Muscle of arm (tissue), 12 donors: ENCODE results near the gene AHNAK2. TPM values are rescaled to one million over a fixed set of nuclear protein-coding genes. Genes with fewer than 3 reads are reported as not detected.
"Not testable (repeated sequence)": the region's sequence is repeated elsewhere in the genome, so short reads cannot be mapped to it uniquely, and the experiment has no call there.

Experiments
- DNase-seq: peaks from one replicate; pipeline ENCODE4 v3.0.0-alpha.2; 2013
- polyA plus RNA-seq, 12 donors: library from polyadenylated mRNA; unstranded; fragments of 120-200 nt; gene quantifications; one replicate each; pipeline ENCODE4 v1.2.1, GENCODE V29; 2013; ENCODE audit not compliant: insufficient read length in 12 of 12

The AHNAK2 gene
- polyA plus RNA-seq, 12 donors = 6.4 to 35.1 (median 14.8) TPM; not detected in 1

- no peak for DNase-seq
Observed at GRCh38 chr14:104956290-104956890, 21.8 kb downstream of the AHNAK2 start.

- DNase-seq = no peak
Observed at GRCh38 chr14:104955396-104955770, 22.8 kb downstream of the AHNAK2 start.

DNA sequence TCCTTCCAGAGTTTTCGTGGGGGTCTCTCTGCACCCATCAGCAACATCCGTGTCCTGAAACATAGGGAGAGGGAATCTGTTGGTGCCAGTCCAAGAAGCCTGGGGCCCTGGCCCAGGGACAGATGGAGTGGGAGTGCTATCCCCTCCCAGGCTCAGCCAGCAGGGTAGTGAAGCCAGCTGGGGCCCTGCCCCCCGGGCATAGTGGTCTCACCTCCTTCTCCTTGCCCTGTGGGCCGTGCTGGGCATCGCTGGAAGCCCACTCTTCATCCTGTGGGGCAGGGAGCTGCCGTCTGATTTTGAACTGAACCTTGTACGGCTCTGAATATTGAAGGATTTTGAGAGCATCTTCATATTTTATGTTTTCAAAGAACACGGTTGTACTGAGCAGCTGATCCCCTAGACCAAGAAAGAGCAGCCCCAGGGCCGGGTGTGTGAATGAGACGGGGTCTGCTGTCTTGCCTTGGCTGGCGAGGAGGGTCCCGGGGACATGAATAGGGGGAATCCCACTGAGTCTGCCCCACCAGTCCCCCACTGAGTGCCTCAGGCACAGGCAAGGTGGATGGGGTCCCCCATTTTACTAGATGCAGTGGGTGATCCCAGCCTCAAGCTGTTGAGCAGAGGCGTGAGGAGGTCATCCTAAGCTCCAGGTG lies 23.3 kb downstream of the AHNAK2 start:
- no peak for DNase-seq

GRCh38 chr14:104953896-104954656 lies 24.1 kb downstream of the AHNAK2 start:
- no peak for DNase-seq

GRCh38 chr14:104953097-104953496 lies 25.1 kb downstream of the AHNAK2 start:
- no peak for DNase-seq

GRCh38 chr14:104951863-104952657 lies 26.1 kb downstream of the AHNAK2 start:
- DNase-seq = not testable (repeated sequence)

DNA sequence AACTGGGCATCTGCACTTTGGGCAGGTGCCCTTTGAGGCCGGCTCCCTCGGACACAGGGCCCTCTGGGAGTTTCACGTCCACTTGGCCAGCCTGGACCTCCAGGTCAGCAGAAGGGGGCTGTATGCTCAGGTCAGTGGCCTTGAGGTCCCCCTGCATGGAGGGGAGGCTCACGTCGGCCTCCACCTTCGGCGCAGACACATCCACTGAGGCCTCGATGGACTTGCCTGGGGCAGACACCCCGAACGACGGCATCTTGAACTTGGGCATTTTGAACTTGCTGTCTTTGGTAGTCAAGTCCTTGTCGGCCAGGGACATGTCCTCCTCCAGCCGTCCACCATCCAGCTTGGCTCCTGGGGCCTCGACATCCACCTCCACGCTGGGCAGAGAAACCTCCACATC lies 27.5 kb downstream of the AHNAK2 start:
- DNase-seq = not testable (repeated sequence)

DNA sequence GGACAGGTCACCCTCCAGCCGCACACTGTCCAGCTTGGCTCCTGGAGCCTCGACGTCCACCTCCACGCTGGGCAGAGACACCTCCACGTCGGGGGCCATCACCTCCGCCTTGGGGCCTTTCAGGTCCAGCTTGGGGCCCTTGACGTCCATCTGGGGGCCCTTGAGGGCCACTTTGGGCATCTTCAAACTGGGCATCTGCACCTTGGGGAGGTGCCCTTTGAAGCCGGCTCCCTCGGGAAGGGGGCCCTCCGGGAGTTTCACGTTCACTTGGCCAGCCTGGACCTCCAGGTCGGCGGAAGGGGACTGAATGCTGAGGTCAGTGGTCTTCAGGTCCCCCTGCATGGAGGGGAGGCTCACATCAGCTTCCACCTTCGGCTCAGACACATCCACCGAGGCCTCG lies 28.2 kb downstream of the AHNAK2 start:
- DNase-seq = no peak

DNA sequence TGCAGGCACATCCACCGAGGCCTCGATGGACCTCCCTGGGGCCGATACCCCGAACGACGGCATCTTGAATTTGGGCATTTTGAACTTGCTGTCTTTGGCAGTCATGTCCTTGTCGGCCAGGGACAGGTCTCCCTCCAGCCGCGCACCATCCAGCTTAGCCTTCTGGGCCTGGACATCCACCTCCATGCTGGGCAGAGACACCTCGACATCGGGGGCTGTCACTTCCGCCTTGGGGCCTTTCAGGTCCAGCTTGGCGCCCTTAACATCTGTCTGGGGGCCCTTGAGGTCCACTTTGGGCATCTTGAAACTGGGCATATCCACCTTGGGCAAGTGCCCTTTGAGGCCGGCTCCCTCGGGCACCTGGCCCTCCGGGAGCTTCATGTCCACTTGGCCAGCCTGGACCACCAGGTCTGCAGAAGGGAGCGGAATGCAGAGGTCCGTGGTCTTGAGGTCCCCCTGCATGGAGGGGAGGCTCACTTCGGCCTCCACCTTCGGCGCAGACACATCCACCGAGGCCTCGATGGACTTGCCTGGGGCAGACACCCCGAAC lies 28.7 kb downstream of the AHNAK2 start:
- DNase-seq = not testable (repeated sequence)

DNA sequence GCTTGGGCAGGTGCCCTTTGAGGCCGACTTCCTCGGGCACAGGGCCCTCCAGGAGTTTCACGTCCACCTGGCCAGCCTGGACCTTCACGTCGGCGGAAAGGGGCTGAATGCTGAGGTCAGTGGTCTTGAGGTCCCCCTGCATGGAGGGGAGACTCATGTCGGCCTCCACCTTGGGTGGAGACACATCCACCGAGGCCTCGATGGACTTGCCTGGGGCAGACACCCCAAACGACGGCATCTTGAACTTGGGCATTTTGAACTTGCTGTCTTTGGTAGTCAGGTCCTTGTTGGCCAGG lies 29.5 kb downstream of the AHNAK2 start:
- DNase-seq = no peak

- DNase-seq = not testable (repeated sequence)
Observed at GRCh38 chr14:104947881-104948735, 30.1 kb downstream of the AHNAK2 start.

DNA sequence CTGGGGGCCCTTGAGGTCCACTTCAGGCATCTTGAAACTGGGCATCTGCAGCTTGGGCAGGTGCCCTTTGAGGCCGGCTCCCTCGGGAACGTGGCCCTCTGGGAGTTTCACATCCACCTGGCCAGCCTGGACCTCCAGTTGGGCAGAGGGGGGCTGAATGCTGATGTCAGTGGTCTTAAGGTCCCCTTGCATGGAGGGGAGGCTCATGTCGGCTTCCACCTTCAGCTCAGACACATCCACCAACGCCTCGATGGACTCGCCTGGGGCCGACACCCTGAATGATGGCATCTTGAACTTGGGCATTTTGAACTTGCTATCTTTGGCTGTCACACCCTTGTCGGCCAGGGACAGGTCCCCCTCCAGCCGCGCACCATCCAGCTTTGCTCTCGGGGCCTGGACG lies 31.0 kb downstream of the AHNAK2 start:
- not testable (repeated sequence) for DNase-seq

GRCh38 chr14:104945986-104946965 lies 31.9 kb downstream of the AHNAK2 start:
- not testable (repeated sequence) for DNase-seq

DNA sequence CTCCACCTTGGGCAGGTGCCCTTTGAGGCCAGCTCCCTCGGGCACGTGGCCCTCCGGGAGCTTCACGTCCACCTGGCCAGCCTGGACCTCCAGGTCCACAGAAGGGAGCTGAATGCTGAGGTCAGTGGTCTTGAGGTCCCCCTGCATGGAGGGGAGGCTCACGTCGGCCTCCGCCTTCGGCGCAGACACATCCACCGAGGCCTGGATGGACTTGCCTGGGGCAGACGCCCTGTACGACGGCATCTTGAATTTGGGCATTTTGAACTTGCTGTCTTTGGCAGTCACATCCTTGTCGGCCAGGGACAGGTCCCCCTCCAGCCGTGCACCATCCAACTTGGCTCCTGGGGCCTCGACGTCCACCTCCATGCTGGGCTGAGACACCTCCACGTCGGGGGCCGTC lies 32.9 kb downstream of the AHNAK2 start:
- DNase-seq = not testable (repeated sequence)

DNA sequence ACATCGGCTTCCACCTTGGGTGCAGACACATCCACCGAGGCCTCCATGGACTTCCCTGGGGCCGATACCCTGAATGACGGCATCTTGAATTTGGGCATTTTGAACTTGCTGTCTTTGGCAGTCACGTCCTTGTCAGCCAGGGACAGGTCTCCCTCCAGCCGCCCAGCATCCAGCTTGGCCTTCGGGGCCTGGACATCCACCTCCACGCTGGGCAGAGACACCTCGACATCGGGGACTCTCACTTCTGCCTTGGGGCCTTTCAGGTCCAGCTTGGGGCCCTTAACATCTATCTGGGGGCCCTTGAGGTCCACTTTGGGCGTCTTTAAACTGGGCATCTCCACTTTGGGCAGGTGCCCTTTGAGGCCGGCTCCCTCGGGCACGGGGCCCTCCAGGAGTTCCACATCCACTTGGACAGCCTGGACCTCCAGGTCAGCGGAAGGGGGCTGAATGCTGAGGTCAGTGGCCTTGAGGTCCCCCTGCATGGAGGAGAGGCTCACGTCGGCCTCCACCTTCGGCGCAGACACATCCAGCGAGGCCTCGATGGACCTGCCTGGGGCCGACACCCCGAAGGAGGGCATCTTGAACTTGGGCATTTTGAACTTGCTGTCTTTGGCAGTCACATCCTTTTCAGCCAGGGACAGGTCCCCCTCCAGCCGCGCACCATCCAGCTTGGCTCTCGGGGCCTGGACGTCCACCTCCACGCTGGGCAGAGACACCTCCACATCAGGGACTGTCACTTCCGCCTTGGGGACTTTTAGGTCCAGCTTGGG lies 33.6 kb downstream of the AHNAK2 start:
- not testable (repeated sequence) for DNase-seq

GRCh38 chr14:104944016-104944308 lies 34.2 kb downstream of the AHNAK2 start:
- DNase-seq = not testable (repeated sequence)

GRCh38 chr14:104943216-104944015 lies 34.8 kb downstream of the AHNAK2 start:
- not testable (repeated sequence) for DNase-seq

DNA sequence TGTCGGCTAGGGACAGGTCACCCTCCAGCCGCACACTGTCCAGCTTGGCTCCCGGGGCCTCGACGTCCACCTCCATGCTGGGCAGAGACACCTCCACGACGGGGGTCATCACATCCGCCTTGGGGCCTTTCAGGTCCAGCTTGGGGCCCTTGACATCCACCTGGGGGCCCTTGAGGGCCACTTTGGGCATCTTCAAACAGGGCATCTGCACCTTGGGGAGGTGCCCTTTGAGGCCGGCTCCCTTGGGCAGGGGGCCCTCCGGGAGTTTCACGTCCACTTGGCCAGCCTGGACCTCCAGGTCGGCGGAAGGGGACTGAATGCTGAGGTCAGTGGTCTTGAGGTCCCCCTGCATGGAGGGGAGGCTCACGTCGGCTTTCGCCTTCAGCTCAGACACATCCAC lies 35.6 kb downstream of the AHNAK2 start:
- DNase-seq = no peak
